Caco-2 (cell line): Measurements from ENCODE around the gene TMEM30B. TPM values are rescaled to one million over a fixed set of nuclear protein-coding genes. Genes with fewer than 3 reads are reported as not detected.

Source experiments
- Bru-seq: library from RNA; stranded (reverse); fragments of 400-500 nt; gene quantifications from one replicate; lab custom pipeline; 2021; lab: Mats Ljungman, UMichigan
- BruChase-seq, 2 experiments: library from RNA; stranded (reverse); fragments of 400-500 nt; gene quantifications; one replicate each; lab custom pipeline; 2021; lab: Mats Ljungman, UMichigan
- BruUV-seq: library from RNA; stranded (reverse); fragments of 400-500 nt; replicated peaks from 2 replicates; lab custom pipeline; 2021; lab: Mats Ljungman, UMichigan
- CTCF ChIA-PET: fragments of 300-600 bp; sonication (Branson Sonifier 250); formaldehyde crosslinking; loops from one replicate; lab custom pipeline; 2022; ENCODE audit warnings: antibody characterized with exemption; lab: Charles Lee
- POLR2A ChIA-PET: fragments of 300-600 bp; sonication (Branson Sonifier 250); formaldehyde crosslinking; loops from one replicate; lab custom pipeline; 2022; ENCODE audit warnings: antibody characterized with exemption; lab: Charles Lee
- DNase-seq, 2 experiments: peaks; one replicate each; pipeline versions ENCODE4 v3.0.0 to v3.0.0-alpha.2; 2020 to 2022
- H3K27me3 ChIP-seq: replicated peaks from 2 replicates; pipeline ENCODE4 v1.6.0; 2011; ENCODE audit warnings: low read length; ENCODE audit not compliant: control insufficient read depth, insufficient read depth
- H3K36me3 ChIP-seq: 2 replicates; pipeline ENCODE4 v1.5.1; 2011; ENCODE audit warnings: low read length; ENCODE audit not compliant: control insufficient read depth, insufficient read depth
- H3K4me1 ChIP-seq: fragments of 250-450 bp; sonication (Bioruptor Pico); 2 replicates; pipeline ENCODE4 v1.5.1; 2020; ENCODE audit warnings: mild to moderate bottlenecking
- H3K4me3 ChIP-seq: 2 replicates; pipeline ENCODE4 v1.5.1; 2011; ENCODE audit warnings: low read depth, mild to moderate bottlenecking, control low read depth, low read length
- H3K9me3 ChIP-seq: fragments of 250-450 bp; sonication (Bioruptor Pico); 2 replicates; pipeline ENCODE4 v1.5.1; 2020; ENCODE audit warnings: mild to moderate bottlenecking, moderate library complexity
- H3K27ac Mint-ChIP-seq: one replicate; pipeline ENCODE4 v1.8.0; 2022; ENCODE audit warnings: mixed read lengths; ENCODE audit not compliant: unreplicated experiment
- H3K27me3 Mint-ChIP-seq: one replicate; pipeline ENCODE4 v1.8.0; 2022; ENCODE audit warnings: mixed read lengths; ENCODE audit not compliant: insufficient read depth, unreplicated experiment
- H3K36me3 Mint-ChIP-seq: one replicate; pipeline ENCODE4 v1.8.0; 2022; ENCODE audit warnings: mild to moderate bottlenecking, mixed read lengths; ENCODE audit not compliant: insufficient read depth, unreplicated experiment
- H3K4me1 Mint-ChIP-seq: one replicate; pipeline ENCODE4 v1.8.0; 2022; ENCODE audit warnings: low read depth, mixed read lengths; ENCODE audit not compliant: unreplicated experiment
- H3K4me3 Mint-ChIP-seq: one replicate; pipeline ENCODE4 v1.8.0; 2022; ENCODE audit warnings: mild to moderate bottlenecking, moderate library complexity, mixed read lengths; ENCODE audit not compliant: unreplicated experiment
- H3K9me3 Mint-ChIP-seq: one replicate; pipeline ENCODE4 v1.8.0; 2022; ENCODE audit warnings: mixed read lengths; ENCODE audit not compliant: unreplicated experiment
- CTCF ChIP-seq, 2 experiments: fragments of 200-600 bp in 1 of 2; IDR thresholded peaks; 1 replicate in 1 of 2; 2 replicates in 1 of 2; pipeline versions ENCODE4 v1.5.1 to v1.8.0; 2011 to 2022; ENCODE audit warnings: antibody characterized with exemption in 1 of 2, control low read depth in 1 of 2, inconsistent platforms in 1 of 2, low read depth in 1 of 2, low read length in 1 of 2, mild to moderate bottlenecking in 1 of 2, moderate library complexity in 1 of 2; ENCODE audit not compliant: insufficient read depth in 1 of 2, severe bottlenecking in 1 of 2, unreplicated experiment in 1 of 2
- intact Hi-C: fragments of 100-400 bp; cut with micrococcal nuclease; formaldehyde crosslinking; loops from one replicate; pipeline ENCODE4 v1.10.0; 2022; ENCODE audit not compliant: unreplicated experiment
- long read RNA-seq: library from polyadenylated mRNA; stranded (forward); transcript quantifications from one replicate; pipeline ENCODE4 v2.0.0, GENCODE V29; 2022
- total RNA-seq: library from RNA; stranded (reverse); gene quantifications from 2 replicates; pipeline ENCODE4 v1.2.3, GENCODE V29; 2022

The TMEM30B gene
- total RNA-seq, result 31.4 and 32.5 TPM in 2 replicates
- Bru-seq, nascent RNA, result percentile 91 among the genes with signal in this experiment
- percentile 99 among the genes with signal in this experiment for BruChase-seq, experiment 1, labeled RNA remaining after a 2-hour chase
- percentile 99 among the genes with signal in this experiment for BruChase-seq, experiment 2, labeled RNA remaining after a 6-hour chase
- long read RNA-seq, full-length matches to known transcripts, result 118 of 118 reads
- long read RNA-seq, partial matches to known transcripts, result 0 of 118 reads
- long read RNA-seq, other reads (novel, unspliced or antisense), result 0 of 118 reads

DNA sequence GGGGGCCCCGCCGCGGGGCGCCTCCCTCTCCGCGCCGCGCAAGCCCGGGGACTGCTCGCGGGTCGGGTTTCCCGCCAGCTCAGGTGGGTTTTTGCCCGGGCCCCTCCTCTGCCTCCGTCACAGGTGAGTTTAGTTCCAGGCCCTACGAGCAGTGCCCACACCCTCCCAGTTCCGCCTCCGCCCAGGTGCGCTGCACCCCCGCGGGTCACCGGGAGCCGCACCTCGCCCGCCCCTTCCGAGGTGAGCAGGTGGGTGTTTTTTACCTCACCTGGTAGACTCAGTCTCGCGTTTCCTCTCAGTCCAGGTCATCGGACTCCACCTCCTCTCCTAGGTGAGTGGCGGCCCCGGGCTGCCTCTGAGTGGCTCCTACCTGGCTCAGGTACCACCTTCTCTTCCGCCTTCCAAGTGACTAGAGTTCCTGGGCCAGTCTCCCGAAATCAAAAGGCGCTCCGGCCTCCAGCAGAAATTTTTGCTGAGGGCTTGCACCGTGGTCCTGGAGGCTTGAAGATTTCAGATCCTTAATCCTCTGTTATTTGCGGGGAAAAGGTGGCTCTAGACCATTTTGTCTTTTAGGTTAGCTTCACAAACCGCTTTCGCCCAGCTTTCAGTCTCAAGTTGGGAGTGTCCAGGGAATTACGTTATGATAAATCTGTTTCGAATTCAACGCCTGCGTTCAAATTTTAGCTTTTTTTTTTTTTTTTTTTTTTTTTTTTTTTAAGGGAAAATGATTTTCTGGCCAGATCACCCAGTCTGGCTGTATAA lies at the start of gene TMEM30B:
Gene TMEM30B, minus strand, starts transcription at position 153 of the 762 bp plus-strand sequence. CDS start 191 bp downstream, outside the sequence.
- Histone ChIP-seq H3K9me3 (no peaks in the 10 kb centered on the region), H3K4me1 (peaks cover 32% of the 10 kb centered on the region), H3K4me3 (peak within 1 kb of the TSS; percentile 93), H3K36me3 (no peaks in the 10 kb centered on the region), H3K27me3 (no peaks in the 10 kb centered on the region)
- no peaks in the 10 kb centered on the region for H3K27me3 Mint-ChIP-seq
- H3K4me1 Mint-ChIP-seq, result peaks cover 23% of the 10 kb centered on the region
- peak; percentile 95 to 97 for DNase-seq
- intact Hi-C loops, result loop anchor here (1.0 to 5.0 kb wide), 4 partner anchors 12 to 632 kb away; partner anchors contain the start of genes PRKCH and SIX1
- TF ChIP-seq CTCF (IDR thresholded peaks at IDR 0.05; ENCODE audit: insufficient read depth in 1 of 2, low read depth in 1 of 2, low read length in 1 of 2, severe bottlenecking in 1 of 2, unreplicated experiment in 1 of 2), result no peak
- POLR2A ChIA-PET, result interaction anchor here (0.8 to 1.1 kb wide), 2 partner anchors 10 to 481 kb away, joined by 3 to 5 read pairs; partner anchors contain the start of gene SNAPC1
- BruUV-seq, result no TSS peak
- peak within 1 kb of the TSS; percentile 98 for H3K4me3 Mint-ChIP-seq
- CTCF ChIA-PET, result interaction anchor here (0.7 to 1.7 kb wide), 5 partner anchors 10 to 468 kb away, joined by 3 to 10 read pairs (median 5); partner anchors contain the start of gene PRKCH
- peak within 1 kb of the TSS; percentile 93 for H3K27ac Mint-ChIP-seq
- H3K36me3 Mint-ChIP-seq, result peaks cover 27% of the 10 kb centered on the region
- no peaks in the 10 kb centered on the region for H3K9me3 Mint-ChIP-seq

GRCh38 chr14:61330511-61330910 lies 49.4 kb upstream of the TMEM30B start:
- no TSS peak for BruUV-seq
- Histone ChIP-seq H3K4me3 (no peak overlapping the region), H3K4me1 (no peaks in the 10 kb centered on the region), H3K27me3 (no peaks in the 10 kb centered on the region), H3K36me3 (no peaks in the 10 kb centered on the region), H3K9me3 (no peaks in the 10 kb centered on the region)
- ChIA-PET CTCF (interaction anchor here (0.5 kb wide), 1 partner anchor 433 kb away, joined by 5 read pairs; no protein-coding TSS in a partner anchor), POLR2A (no interaction called here)
- H3K36me3 Mint-ChIP-seq, result no peaks in the 10 kb centered on the region
- H3K4me1 Mint-ChIP-seq, result peaks cover 12% of the 10 kb centered on the region
- no peak overlapping the region for H3K4me3 Mint-ChIP-seq
- intact Hi-C loops, result no loop called here
- no peak for TF ChIP-seq CTCF (IDR thresholded peaks at IDR 0.05; ENCODE audit: insufficient read depth in 1 of 2, low read depth in 1 of 2, low read length in 1 of 2, severe bottlenecking in 1 of 2, unreplicated experiment in 1 of 2)
- no peak overlapping the region for H3K27ac Mint-ChIP-seq
- no peaks in the 10 kb centered on the region for H3K27me3 Mint-ChIP-seq
- H3K9me3 Mint-ChIP-seq, result no peaks in the 10 kb centered on the region
- DNase-seq, result no peak

DNA sequence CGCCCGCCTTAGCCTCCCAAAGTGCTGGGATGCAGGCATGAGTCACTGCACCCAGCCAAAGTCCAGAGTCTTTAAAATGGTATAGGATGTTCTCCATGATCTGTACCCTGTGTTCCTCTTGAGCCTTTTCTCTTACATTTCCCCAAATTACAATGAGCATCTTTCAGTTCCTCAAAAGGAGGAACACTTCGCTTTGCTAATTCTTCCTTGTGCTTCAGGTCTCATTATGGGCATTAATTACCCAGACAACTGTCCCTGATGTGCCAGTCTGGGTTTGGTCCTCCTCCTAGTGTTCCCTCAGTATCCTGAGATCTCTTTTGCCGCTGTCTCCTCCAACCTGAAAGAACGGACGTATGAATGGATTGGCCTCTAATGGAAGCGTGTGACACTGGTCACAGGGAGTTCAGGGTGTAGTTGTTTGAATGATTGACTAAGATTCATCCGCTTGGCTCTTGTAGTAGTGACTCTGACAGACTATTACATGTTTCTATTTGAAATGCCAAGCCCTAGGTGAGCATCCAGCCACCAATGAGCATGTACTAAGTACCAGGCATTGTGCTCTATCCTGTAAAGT lies 48.4 kb upstream of the TMEM30B start:
- ChIA-PET CTCF (no interaction called here), POLR2A (no interaction called here)
- no peak for TF ChIP-seq CTCF (IDR thresholded peaks at IDR 0.05; ENCODE audit: insufficient read depth in 1 of 2, low read depth in 1 of 2, low read length in 1 of 2, severe bottlenecking in 1 of 2, unreplicated experiment in 1 of 2)
- no peaks in the 10 kb centered on the region for H3K27me3 ChIP-seq
- no peak overlapping the region for H3K4me3 ChIP-seq
- Mint-ChIP-seq H3K27me3 (no peaks in the 10 kb centered on the region), H3K4me1 (peaks cover 11% of the 10 kb centered on the region), H3K4me3 (no peak overlapping the region), H3K36me3 (no peaks in the 10 kb centered on the region), H3K27ac (no peak overlapping the region), H3K9me3 (no peaks in the 10 kb centered on the region)
- H3K4me1 ChIP-seq, result no peaks in the 10 kb centered on the region
- BruUV-seq, result no TSS peak
- intact Hi-C loops, result no loop called here
- DNase-seq, result no peak
- H3K9me3 ChIP-seq, result no peaks in the 10 kb centered on the region
- H3K36me3 ChIP-seq, result no peaks in the 10 kb centered on the region
